Measurements from ENCODE around the gene KMT5B. TPM values are rescaled to one million over a fixed set of nuclear protein-coding genes. Genes with fewer than 3 reads are reported as not detected.

Gene KMT5B
- total RNA-seq, 1 donor from 2014 or later: 38.0 TPM

DNA sequence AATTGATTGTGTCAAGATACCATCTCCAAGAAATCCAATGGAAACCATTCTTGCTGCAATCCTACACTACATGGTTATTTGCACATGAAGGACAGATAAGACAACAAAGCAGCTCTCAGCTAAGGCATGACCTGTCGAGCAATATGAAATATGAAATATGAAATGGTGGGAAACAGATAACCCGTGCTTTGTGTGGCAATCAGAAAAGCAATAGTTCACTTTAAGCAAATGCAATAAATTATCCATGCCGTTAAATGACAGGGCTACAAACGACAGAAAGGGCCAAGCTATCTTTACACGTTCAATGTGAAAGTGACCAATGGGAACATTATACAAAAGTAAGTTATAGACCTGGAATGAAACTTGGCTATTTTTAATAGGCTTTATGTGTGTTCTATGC is 35.2 kb downstream of the KMT5B start:
- no peak for DNase-seq (ENCODE audit: low read depth)
- no peak overlapping the region for H3K4me2 ChIP-seq (ENCODE audit: low read length)
- no peak overlapping the region for H2AFZ ChIP-seq (ENCODE audit: low read depth, low read length)
- H3K79me2 ChIP-seq (ENCODE audit: insufficient read depth, low read length): no peaks in the 10 kb centered on the region
- H3K36me3 ChIP-seq (ENCODE audit: insufficient read depth, low read length): peaks cover 36% of the 10 kb centered on the region
- TF ChIP-seq CTCF (IDR thresholded peaks at IDR 0.05; ENCODE audit: insufficient read depth, low read depth, low read length): no peak
- TF ChIP-seq EZH2 (IDR thresholded peaks at IDR 0.05; ENCODE audit: insufficient read depth, low read length): no peak
- Mint-ChIP-seq H3K9me3 (ENCODE audit: unreplicated experiment) (no peaks in the 10 kb centered on the region), H3K4me1 (ENCODE audit: low read depth, unreplicated experiment) (peaks cover 3% of the 10 kb centered on the region), H3K27me3 (ENCODE audit: low read depth, unreplicated experiment) (no peaks in the 10 kb centered on the region), H3K36me3 (ENCODE audit: low read depth, unreplicated experiment) (peaks cover 7% of the 10 kb centered on the region), H3K4me3 (ENCODE audit: unreplicated experiment) (no peak overlapping the region), H3K27ac (ENCODE audit: unreplicated experiment) (no peak overlapping the region)
- H3K9me3 ChIP-seq (ENCODE audit: insufficient read depth, low read depth, low read length): no peaks in the 10 kb centered on the region
- FAIRE-seq: no peak
- no peaks in the 10 kb centered on the region for H3K4me1 ChIP-seq (ENCODE audit: insufficient read depth, low read length)
- H4K20me1 ChIP-seq (ENCODE audit: insufficient read depth, low read length): no peaks in the 10 kb centered on the region
- H3K27ac ChIP-seq (ENCODE audit: low read depth, low read length): no peak overlapping the region
- H3K4me3 ChIP-seq (ENCODE audit: insufficient read depth, low read depth, low read length): no peak overlapping the region
- no peak overlapping the region for H3K9ac ChIP-seq (ENCODE audit: low read length)
- H3K27me3 ChIP-seq (ENCODE audit: insufficient read depth, low read length): no peaks in the 10 kb centered on the region

GRCh38 chr11:68173926-68174325 is 39.2 kb downstream of the KMT5B start:
- H2AFZ ChIP-seq (ENCODE audit: low read depth, low read length): no peak overlapping the region
- no peaks in the 10 kb centered on the region for H3K9me3 ChIP-seq (ENCODE audit: insufficient read depth, low read depth, low read length)
- Mint-ChIP-seq H3K36me3 (ENCODE audit: low read depth, unreplicated experiment) (peaks cover 10% of the 10 kb centered on the region), H3K27me3 (ENCODE audit: low read depth, unreplicated experiment) (no peaks in the 10 kb centered on the region), H3K27ac (ENCODE audit: unreplicated experiment) (no peak overlapping the region), H3K4me1 (ENCODE audit: low read depth, unreplicated experiment) (no peaks in the 10 kb centered on the region), H3K9me3 (ENCODE audit: unreplicated experiment) (no peaks in the 10 kb centered on the region), H3K4me3 (ENCODE audit: unreplicated experiment) (no peak overlapping the region)
- no peak overlapping the region for H3K9ac ChIP-seq (ENCODE audit: low read length)
- H3K27me3 ChIP-seq (ENCODE audit: insufficient read depth, low read length): no peaks in the 10 kb centered on the region
- DNase-seq (ENCODE audit: low read depth) (peak; percentile 12), FAIRE-seq (no peak)
- TF ChIP-seq CTCF (IDR thresholded peaks at IDR 0.05; ENCODE audit: insufficient read depth, low read depth, low read length) (no peak), EZH2 (IDR thresholded peaks at IDR 0.05; ENCODE audit: insufficient read depth, low read length) (no peak)
- no peaks in the 10 kb centered on the region for H4K20me1 ChIP-seq (ENCODE audit: insufficient read depth, low read length)
- no peak overlapping the region for H3K4me3 ChIP-seq (ENCODE audit: insufficient read depth, low read depth, low read length)
- H3K27ac ChIP-seq (ENCODE audit: low read depth, low read length): no peak overlapping the region
- H3K4me1 ChIP-seq (ENCODE audit: insufficient read depth, low read length): no peaks in the 10 kb centered on the region
- H3K36me3 ChIP-seq (ENCODE audit: insufficient read depth, low read length): peaks cover 55% of the 10 kb centered on the region
- H3K79me2 ChIP-seq (ENCODE audit: insufficient read depth, low read length): no peaks in the 10 kb centered on the region
- no peak overlapping the region for H3K4me2 ChIP-seq (ENCODE audit: low read length)

GRCh38 chr11:68169442-68169841 is 43.7 kb downstream of the KMT5B start:
- Mint-ChIP-seq H3K36me3 (ENCODE audit: low read depth, unreplicated experiment) (peaks cover 13% of the 10 kb centered on the region), H3K9me3 (ENCODE audit: unreplicated experiment) (no peaks in the 10 kb centered on the region), H3K27ac (ENCODE audit: unreplicated experiment) (no peak overlapping the region), H3K27me3 (ENCODE audit: low read depth, unreplicated experiment) (no peaks in the 10 kb centered on the region), H3K4me1 (ENCODE audit: low read depth, unreplicated experiment) (peaks cover 3% of the 10 kb centered on the region), H3K4me3 (ENCODE audit: unreplicated experiment) (no peak overlapping the region)
- Histone ChIP-seq H3K4me3 (ENCODE audit: insufficient read depth, low read depth, low read length) (no peak overlapping the region), H3K9me3 (ENCODE audit: insufficient read depth, low read depth, low read length) (no peaks in the 10 kb centered on the region), H2AFZ (ENCODE audit: low read depth, low read length) (no peak overlapping the region), H3K9ac (ENCODE audit: low read length) (no peak overlapping the region), H3K4me2 (ENCODE audit: low read length) (no peak overlapping the region), H3K4me1 (ENCODE audit: insufficient read depth, low read length) (no peaks in the 10 kb centered on the region), H3K27ac (ENCODE audit: low read depth, low read length) (no peak overlapping the region), H3K79me2 (ENCODE audit: insufficient read depth, low read length) (no peaks in the 10 kb centered on the region), H3K36me3 (ENCODE audit: insufficient read depth, low read length) (peaks cover 57% of the 10 kb centered on the region), H3K27me3 (ENCODE audit: insufficient read depth, low read length) (no peaks in the 10 kb centered on the region), H4K20me1 (ENCODE audit: insufficient read depth, low read length) (no peaks in the 10 kb centered on the region)
- TF ChIP-seq EZH2 (IDR thresholded peaks at IDR 0.05; ENCODE audit: insufficient read depth, low read length) (no peak), CTCF (IDR thresholded peaks at IDR 0.05; ENCODE audit: insufficient read depth, low read depth, low read length) (no peak)
- DNase-seq (ENCODE audit: low read depth): no peak
- no peak for FAIRE-seq

Measured in astrocyte (in vitro differentiated cells and primary cell).